GM18909 (cell line): Measurements from ENCODE around the gene TNFSF13.

Experiments
- ATAC-seq: cut with Tn5 transposase; IDR thresholded peaks from one replicate; pipeline ENCODE4 v1.9.1; 2021; ENCODE audit warnings: mild to moderate bottlenecking; ENCODE audit not compliant: unreplicated experiment, poor library complexity

The TNFSF13 gene

GRCh38 chr17:7551396-7551795, 7.2 kb upstream of the TNFSF13 start:
- ATAC-seq, result no peak

GRCh38 chr17:7552621-7553051, 5.9 kb upstream of the TNFSF13 start:
- peak; percentile 59 for ATAC-seq

- ATAC-seq, result no peak
These were observed 5.2 kb upstream of the TNFSF13 start for GRCh38 chr17:7553356-7553755.

GRCh38 chr17:7555320-7555948, 3.1 kb upstream of the TNFSF13 start:
- ATAC-seq, result no peak

GRCh38 chr17:7556627-7557026, 1.9 kb upstream of the TNFSF13 start:
- ATAC-seq, result no peak

GRCh38 chr17:7557147-7557764, 1.3 kb upstream of the TNFSF13 start:
- no peak for ATAC-seq

GRCh38 chr17:7557775-7558543, 591 bp upstream of the TNFSF13 start:
- no peak for ATAC-seq

GRCh38 chr17:7559320-7560171, 996 bp downstream of the TNFSF13 start:
- ATAC-seq, result no peak

- no peak for ATAC-seq
These were observed 1.9 kb downstream of the TNFSF13 start for GRCh38 chr17:7560172-7561027.

GRCh38 chr17:7561028-7561575, 2.6 kb downstream of the TNFSF13 start:
- ATAC-seq, result peak; percentile 58

GRCh38 chr17:7561589-7562207, 3.1 kb downstream of the TNFSF13 start, which contains the start of gene SENP3:
TSS of gene SENP3 (plus strand) at chr17:7561919. CDS start at chr17:7563077, 1,158 bp downstream.
- ATAC-seq, result peak; percentile 66

- ATAC-seq, result peak; percentile 5
These were observed 3.7 kb downstream of the TNFSF13 start for GRCh38 chr17:7562208-7562605.

- ATAC-seq, result no peak
These were observed 4.7 kb downstream of the TNFSF13 start for GRCh38 chr17:7563115-7563869.

GRCh38 chr17:7569571-7569970, 11.0 kb downstream of the TNFSF13 start:
- ATAC-seq, result no peak

- no peak for ATAC-seq
These were observed 11.8 kb downstream of the TNFSF13 start for GRCh38 chr17:7570351-7570750.

- no peak for ATAC-seq
These were observed 13.7 kb downstream of the TNFSF13 start for GRCh38 chr17:7572338-7572587.

- ATAC-seq, result peak; percentile 92
These were observed 14.2 kb downstream of the TNFSF13 start for GRCh38 chr17:7572588-7573323.
